Type B pancreatic cell (in vitro differentiated cells): Measurements from ENCODE around the gene ZDHHC22. TPM values are rescaled to one million over a fixed set of nuclear protein-coding genes. Genes with fewer than 3 reads are reported as not detected.
A peak's percentile ranks its signal among the peaks of the same experiment; 100 is the strongest.

Experiments used
- DNase-seq: peaks from one replicate; pipeline ENCODE4 v3.0.0; 2021; ENCODE audit warnings: mixed read lengths; ENCODE audit not compliant: unreplicated experiment; ENCODE audit errors: extremely low spot score
- H3K27ac Mint-ChIP-seq: 2 replicates; pipeline ENCODE4 v1.8.0; 2021; ENCODE audit warnings: mild to moderate bottlenecking, mixed read lengths
- H3K27me3 Mint-ChIP-seq: 2 replicates; pipeline ENCODE4 v1.8.0; 2021; ENCODE audit warnings: mixed read lengths
- H3K36me3 Mint-ChIP-seq: 2 replicates; pipeline ENCODE4 v1.8.0; 2021; ENCODE audit warnings: mixed read lengths
- H3K4me1 Mint-ChIP-seq: one replicate; pipeline ENCODE4 v1.8.0; 2021; ENCODE audit warnings: mixed read lengths; ENCODE audit not compliant: unreplicated experiment
- H3K4me3 Mint-ChIP-seq: 2 replicates; pipeline ENCODE4 v1.8.0; 2021; ENCODE audit warnings: mild to moderate bottlenecking, mixed read lengths
- H3K9me3 Mint-ChIP-seq: 2 replicates; pipeline ENCODE4 v1.8.0; 2021; ENCODE audit warnings: mixed read lengths
- CTCF ChIP-seq: fragments of 200-600 bp; sonication (generic); conservative IDR thresholded peaks from 2 replicates; pipeline ENCODE4 v1.5.0; 2021; ENCODE audit warnings: antibody characterized with exemption, mild to moderate bottlenecking
- total RNA-seq: library from RNA; stranded (reverse); gene quantifications from 2 replicates; pipeline ENCODE4 v1.2.1, GENCODE V29; 2021; ENCODE audit warnings: low replicate concordance

The ZDHHC22 gene
- total RNA-seq, 1 donor from 2014 or later: 0.24 TPM

GRCh38 chr14:77139022-77139421, 2.6 kb downstream of the ZDHHC22 start:
- Mint-ChIP-seq H3K36me3 (no peaks in the 10 kb centered on the region), H3K4me3 (peak overlapping the region; percentile 87), H3K4me1 (peaks cover 9% of the 10 kb centered on the region), H3K9me3 (peaks cover 1% of the 10 kb centered on the region), H3K27me3 (peaks cover 90% of the 10 kb centered on the region), H3K27ac (no peak overlapping the region)
- DNase-seq: no peak
- TF ChIP-seq CTCF: no peak

- TF ChIP-seq CTCF: no peak
- Mint-ChIP-seq H3K36me3 (no peaks in the 10 kb centered on the region), H3K9me3 (peaks cover 4% of the 10 kb centered on the region), H3K4me3 (no peak overlapping the region), H3K27me3 (peaks cover 97% of the 10 kb centered on the region), H3K27ac (no peak overlapping the region), H3K4me1 (peaks cover 8% of the 10 kb centered on the region)
- peak; percentile 84 for DNase-seq
Observed at GRCh38 chr14:77133720-77134338, 7.8 kb downstream of the ZDHHC22 start.

- Mint-ChIP-seq H3K27ac (no peak overlapping the region), H3K4me1 (peaks cover 4% of the 10 kb centered on the region), H3K27me3 (peaks cover 97% of the 10 kb centered on the region), H3K4me3 (no peak overlapping the region), H3K9me3 (peaks cover 4% of the 10 kb centered on the region), H3K36me3 (no peaks in the 10 kb centered on the region)
- no peak for TF ChIP-seq CTCF
- DNase-seq: no peak
Observed at GRCh38 chr14:77131871-77132486, 9.6 kb downstream of the ZDHHC22 start.

- no peak for DNase-seq
- peaks cover 97% of the 10 kb centered on the region for H3K27me3 Mint-ChIP-seq
- no peak overlapping the region for H3K27ac Mint-ChIP-seq
- H3K4me1 Mint-ChIP-seq: peaks cover 4% of the 10 kb centered on the region
- peaks cover 4% of the 10 kb centered on the region for H3K9me3 Mint-ChIP-seq
- TF ChIP-seq CTCF: no peak
- no peaks in the 10 kb centered on the region for H3K36me3 Mint-ChIP-seq
- H3K4me3 Mint-ChIP-seq: no peak overlapping the region
Observed at GRCh38 chr14:77131206-77131605, 10.4 kb downstream of the ZDHHC22 start.

GRCh38 chr14:77130386-77130785, 11.2 kb downstream of the ZDHHC22 start:
- no peak overlapping the region for H3K4me3 Mint-ChIP-seq
- H3K9me3 Mint-ChIP-seq: peaks cover 4% of the 10 kb centered on the region
- peaks cover 98% of the 10 kb centered on the region for H3K27me3 Mint-ChIP-seq
- no peaks in the 10 kb centered on the region for H3K36me3 Mint-ChIP-seq
- peaks cover 4% of the 10 kb centered on the region for H3K4me1 Mint-ChIP-seq
- no peak for TF ChIP-seq CTCF
- no peak overlapping the region for H3K27ac Mint-ChIP-seq
- DNase-seq: no peak
